Spleen (tissue), 11 donors: ENCODE measurements around the gene MAP2K1. TPM values are rescaled to one million over a fixed set of nuclear protein-coding genes. Genes with fewer than 3 reads are reported as not detected.

ENCODE experiments used
- DNase-seq: peaks from one replicate; pipeline ENCODE4 v3.0.0-alpha.2; 2020
- H3K27ac ChIP-seq, 8 donors: fragments of 200-600 bp; sonication (generic) in 7 of 8; 1 replicate in 4 of 8; 2 replicates in 4 of 8; pipeline versions ENCODE4 v1.5.0 to v1.8.0; 2016 to 2021; ENCODE audit warnings: inconsistent platforms in 4 of 8, mild to moderate bottlenecking in 4 of 8, moderate library complexity in 1 of 8
- H3K27me3 ChIP-seq, 7 donors: fragments of 200-600 bp; sonication (generic) in 6 of 7; replicated peaks in 1 of 7; 1 replicate in 4 of 7; 2 replicates in 3 of 7; pipeline versions ENCODE4 v1.5.0 to v1.8.0; 2016 to 2021; ENCODE audit warnings: inconsistent platforms in 3 of 7, mild to moderate bottlenecking in 1 of 7
- H3K36me3 ChIP-seq, 6 donors: fragments of 200-600 bp; sonication (generic) in 5 of 6; 1 replicate in 4 of 6; 2 replicates in 2 of 6; pipeline versions ENCODE4 v1.5.0 to v1.8.0; 2016 to 2021; ENCODE audit warnings: inconsistent platforms in 2 of 6
- H3K4me1 ChIP-seq, 6 donors: fragments of 200-600 bp; sonication (generic) in 5 of 6; 1 replicate in 3 of 6; 2 replicates in 3 of 6; pipeline versions ENCODE4 v1.5.0 to v1.8.0; 2016 to 2021; ENCODE audit warnings: inconsistent platforms in 3 of 6
- H3K4me3 ChIP-seq, 8 donors: fragments of 200-600 bp; sonication (generic) in 7 of 8; 1 replicate in 4 of 8; 2 replicates in 4 of 8; pipeline versions ENCODE4 v1.5.0 to v1.8.0; 2016 to 2021; ENCODE audit warnings: inconsistent platforms in 4 of 8, mild to moderate bottlenecking in 4 of 8, moderate library complexity in 2 of 8
- H3K9me3 ChIP-seq, 8 donors: fragments of 200-600 bp; sonication (generic) in 7 of 8; 1 replicate in 4 of 8; 2 replicates in 4 of 8; pipeline versions ENCODE4 v1.5.0 to v1.8.0; 2016 to 2021; ENCODE audit warnings: inconsistent platforms in 4 of 8
- POLR2A ChIP-seq, 3 donors: fragments of 450-650 bp; IDR thresholded peaks; one replicate each; pipeline ENCODE4 v1.5.1; 2017; ENCODE audit warnings: antibody characterized with exemption in 3 of 3, mild to moderate bottlenecking in 1 of 3
- POLR2AphosphoS5 ChIP-seq, 3 donors: sonication (generic); formaldehyde crosslinking; IDR thresholded peaks; one replicate each; pipeline ENCODE4 v1.5.1; 2017; ENCODE audit warnings: antibody characterized with exemption in 3 of 3
- WGBS, 5 donors: extraction: QIAGEN DNeasy Blood & Tissue Kit in 3 of 5; methylation state at CpG; one replicate each; pipeline versions ENCODE4 v1.1.5 to v1.1.7; 2013 to 2018; 5-methylcytosine and 5-hydroxymethylcytosine counted together
- intact Hi-C: fragments of 100-400 bp; cut with DNase I; formaldehyde crosslinking; loops from one replicate; pipeline ENCODE4 v1.15.0; 2023; ENCODE audit warnings: low total_unique reads
- polyA plus RNA-seq, 3 donors: library from polyadenylated mRNA; stranded (reverse); fragments of 200-250 nt; gene quantifications; one replicate each; pipeline ENCODE4 v1.2.1, GENCODE V29; 2013
- total RNA-seq, 7 donors: library from RNA; depleted of rRNA in 3 of 7; stranded (reverse); fragments of >200 nt in 3 of 7; fragmentation: NEBNext Ultra II Directional in 4 of 7; extraction: Animal tissue kit (Norgen Biotek cat#: 25700) in 4 of 7; gene quantifications; one replicate each; pipeline versions ENCODE4 v1.1.0 to v1.2.1, GENCODE V29; 2016 to 2021
- TF ChIP-seq, protein P1 (sequence below), 11 experiments: fragments of 200-600 bp in 7 of 11; fragments of 450-650 bp in 4 of 11; sonication (generic) in 4 of 11; IDR thresholded peaks in 8 of 11; conservative IDR thresholded peaks in 3 of 11; 1 replicate in 7 of 11; 2 replicates in 4 of 11; pipeline versions ENCODE4 v1.4.0 to v1.8.0; 2016 to 2021; ENCODE audit warnings: antibody characterized with exemption in 11 of 11, inconsistent platforms in 4 of 11, mild to moderate bottlenecking in 1 of 11
- donor health status: healthy with polysubstance abuse.
- donor health status: DM: no; HTN: no; CAD: no; lungs with moderate emphysema.
- donor health status: DM: no; HTN: no; CAD: no.
- donor health status: Bipolar disorder and iron deficiency.
- donor health status: healthy.
- donor health status: DM: no; HTN: no; CAD: no.
- donor health status: DM: yes; HTN: yes; CAD: no.

The MAP2K1 gene
- total and polyA plus RNA-seq, 10 donors, result 20.2 to 56.9 (median 40.7) TPM

DNA sequence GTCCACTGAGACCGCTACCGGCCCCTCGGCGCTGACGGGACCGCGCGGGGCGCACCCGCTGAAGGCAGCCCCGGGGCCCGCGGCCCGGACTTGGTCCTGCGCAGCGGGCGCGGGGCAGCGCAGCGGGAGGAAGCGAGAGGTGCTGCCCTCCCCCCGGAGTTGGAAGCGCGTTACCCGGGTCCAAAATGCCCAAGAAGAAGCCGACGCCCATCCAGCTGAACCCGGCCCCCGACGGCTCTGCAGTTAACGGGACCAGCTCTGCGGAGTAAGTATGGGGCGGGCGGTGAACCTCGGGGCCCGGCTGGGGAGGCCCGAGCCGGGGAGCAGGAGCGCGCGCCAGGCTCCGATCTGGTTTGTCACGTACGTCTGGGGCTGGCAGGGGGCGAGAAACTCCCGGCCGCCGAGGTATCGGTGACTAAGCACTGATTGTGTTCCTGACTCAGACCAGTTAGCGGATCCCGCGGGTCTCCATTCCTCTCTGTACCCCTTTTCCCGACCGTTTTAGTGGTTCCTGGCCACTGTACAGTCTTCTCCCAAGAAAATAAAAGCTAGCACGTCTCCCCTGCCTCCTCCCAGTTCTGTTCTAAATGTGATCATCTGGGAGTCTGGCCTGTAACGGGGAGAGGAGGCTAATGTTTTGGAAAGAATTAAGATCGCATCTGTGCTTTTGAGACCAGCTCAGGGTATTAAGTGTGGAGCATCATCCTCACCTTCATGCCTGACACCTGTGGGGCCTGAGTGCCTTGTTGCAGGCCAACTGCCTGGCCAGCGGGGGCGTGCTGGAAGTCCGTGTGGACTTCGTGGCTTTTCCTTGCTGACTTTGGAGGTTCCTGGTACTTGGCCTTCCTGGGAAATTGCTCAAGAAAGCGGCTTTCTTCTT is 691 bp downstream of the MAP2K1 start:
- intact Hi-C loops, result loop anchor here (5.0 kb wide), 1 partner anchor 115 kb away; the partner anchor contains the start of gene RPL4
- 1 to 2% (median 1%) methylated on average over 31 to 62 of the region's 62 CpGs for WGBS, 5 donors
- Histone ChIP-seq H3K4me3 (peak overlapping the region; percentile 80 to 97 (median 93)), H3K9me3 (no peaks in the 10 kb centered on the region), H3K4me1 (peaks cover 38 to 71% (median 60%) of the 10 kb centered on the region in 6 donors), H3K27ac (peak overlapping the region; percentile 87 to 98 (median 94)), H3K27me3 (no peaks in the 10 kb centered on the region), H3K36me3 (no peaks in the 10 kb centered on the region)
- peak; percentile 91 for DNase-seq
- TF ChIP-seq, protein P1, sequence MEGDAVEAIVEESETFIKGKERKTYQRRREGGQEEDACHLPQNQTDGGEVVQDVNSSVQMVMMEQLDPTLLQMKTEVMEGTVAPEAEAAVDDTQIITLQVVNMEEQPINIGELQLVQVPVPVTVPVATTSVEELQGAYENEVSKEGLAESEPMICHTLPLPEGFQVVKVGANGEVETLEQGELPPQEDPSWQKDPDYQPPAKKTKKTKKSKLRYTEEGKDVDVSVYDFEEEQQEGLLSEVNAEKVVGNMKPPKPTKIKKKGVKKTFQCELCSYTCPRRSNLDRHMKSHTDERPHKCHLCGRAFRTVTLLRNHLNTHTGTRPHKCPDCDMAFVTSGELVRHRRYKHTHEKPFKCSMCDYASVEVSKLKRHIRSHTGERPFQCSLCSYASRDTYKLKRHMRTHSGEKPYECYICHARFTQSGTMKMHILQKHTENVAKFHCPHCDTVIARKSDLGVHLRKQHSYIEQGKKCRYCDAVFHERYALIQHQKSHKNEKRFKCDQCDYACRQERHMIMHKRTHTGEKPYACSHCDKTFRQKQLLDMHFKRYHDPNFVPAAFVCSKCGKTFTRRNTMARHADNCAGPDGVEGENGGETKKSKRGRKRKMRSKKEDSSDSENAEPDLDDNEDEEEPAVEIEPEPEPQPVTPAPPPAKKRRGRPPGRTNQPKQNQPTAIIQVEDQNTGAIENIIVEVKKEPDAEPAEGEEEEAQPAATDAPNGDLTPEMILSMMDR (IDR thresholded peaks at IDR 0.05 in 8 of 11, conservative IDR thresholded peaks at IDR 0.05 in 3 of 11), result peak in 3 of 11 experiments; percentile 6 to 15 (median 12)
- TF ChIP-seq POLR2AphosphoS5 (IDR thresholded peaks at IDR 0.05), result no peak

- no peaks in the 10 kb centered on the region for H3K27me3 ChIP-seq
- no peak for DNase-seq
- H3K9me3 ChIP-seq, result no peaks in the 10 kb centered on the region
- TF ChIP-seq, protein P1 (IDR thresholded peaks at IDR 0.05 in 8 of 11, conservative IDR thresholded peaks at IDR 0.05 in 3 of 11), result no peak
- TF ChIP-seq POLR2AphosphoS5 (IDR thresholded peaks at IDR 0.05) (no peak), POLR2A (IDR thresholded peaks at IDR 0.05) (no peak)
- WGBS, 5 donors, result 14 to 39% (median 34%) methylated on average over 3 of the region's 3 CpGs
- intact Hi-C loops, result loop anchor here (5.0 kb wide), 1 partner anchor 114 kb away; the partner anchor contains the start of gene RPL4
- peak overlapping the region; percentile 80 to 97 (median 93) for H3K4me3 ChIP-seq
- no peaks in the 10 kb centered on the region for H3K36me3 ChIP-seq
- H3K4me1 ChIP-seq, result peaks cover 38 to 77% (median 62%) of the 10 kb centered on the region in 6 donors
- H3K27ac ChIP-seq, result peak overlapping the region in 4 of 8 donors; percentile 95 to 98 (median 98)
These were observed 1.3 kb downstream of the MAP2K1 start for GRCh38 chr15:66388043-66388363.

GRCh38 chr15:66388576-66388975 is 1.9 kb downstream of the MAP2K1 start:
- WGBS, 5 donors, result 67 to 83% (median 82%) methylated on average over 4 to 5 of the region's 5 CpGs
- no peaks in the 10 kb centered on the region for H3K9me3 ChIP-seq
- TF ChIP-seq POLR2AphosphoS5 (IDR thresholded peaks at IDR 0.05), result no peak
- no peak for TF ChIP-seq POLR2A (IDR thresholded peaks at IDR 0.05)
- TF ChIP-seq, protein P1 (IDR thresholded peaks at IDR 0.05 in 8 of 11, conservative IDR thresholded peaks at IDR 0.05 in 3 of 11), result no peak
- H3K4me1 ChIP-seq, result peaks cover 38 to 82% (median 67%) of the 10 kb centered on the region in 6 donors
- intact Hi-C loops, result loop anchor here (5.0 kb wide), 1 partner anchor 114 kb away; the partner anchor contains the start of gene RPL4
- no peak overlapping the region for H3K27ac ChIP-seq
- peak overlapping the region in 5 of 8 donors; percentile 1 to 97 (median 94) for H3K4me3 ChIP-seq
- H3K27me3 ChIP-seq, result no peaks in the 10 kb centered on the region
- no peaks in the 10 kb centered on the region for H3K36me3 ChIP-seq
- no peak for DNase-seq
